Gastrocnemius medialis (tissue), 4 donors: Measurements from ENCODE around the gene PDE9A.

Source experiments
- CTCF ChIP-seq, 5 experiments: fragments of 450-650 bp in 3 of 5; fragments of 200-600 bp in 2 of 5; sonication (generic) in 2 of 5; IDR thresholded peaks in 4 of 5; conservative IDR thresholded peaks in 1 of 5; 1 replicate in 4 of 5; 2 replicates in 1 of 5; pipeline ENCODE4 v1.5.1; 2016 to 2019; ENCODE audit warnings: antibody characterized with exemption in 5 of 5, mild to moderate bottlenecking in 3 of 5, moderate library complexity in 3 of 5
- POLR2A ChIP-seq, 2 donors: fragments of 450-650 bp; IDR thresholded peaks; one replicate each; pipeline ENCODE4 v1.6.1; 2017; ENCODE audit warnings: antibody characterized with exemption in 2 of 2, mild to moderate bottlenecking in 2 of 2, moderate library complexity in 2 of 2

- TF ChIP-seq CTCF (IDR thresholded peaks at IDR 0.05 in 4 of 5, conservative IDR thresholded peaks at IDR 0.05 in 1 of 5) = no peak
- no peak for TF ChIP-seq POLR2A (IDR thresholded peaks at IDR 0.05)
Observed at GRCh38 chr21:42679319-42680057, 26.1 kb downstream of the PDE9A start.
